ENCODE measurements around the gene ARID4B.

ARID4B gene

GRCh38 chr1:235236128-235236527 lies 91.9 kb downstream of the ARID4B start:
- TF ChIP-seq, protein P1, sequence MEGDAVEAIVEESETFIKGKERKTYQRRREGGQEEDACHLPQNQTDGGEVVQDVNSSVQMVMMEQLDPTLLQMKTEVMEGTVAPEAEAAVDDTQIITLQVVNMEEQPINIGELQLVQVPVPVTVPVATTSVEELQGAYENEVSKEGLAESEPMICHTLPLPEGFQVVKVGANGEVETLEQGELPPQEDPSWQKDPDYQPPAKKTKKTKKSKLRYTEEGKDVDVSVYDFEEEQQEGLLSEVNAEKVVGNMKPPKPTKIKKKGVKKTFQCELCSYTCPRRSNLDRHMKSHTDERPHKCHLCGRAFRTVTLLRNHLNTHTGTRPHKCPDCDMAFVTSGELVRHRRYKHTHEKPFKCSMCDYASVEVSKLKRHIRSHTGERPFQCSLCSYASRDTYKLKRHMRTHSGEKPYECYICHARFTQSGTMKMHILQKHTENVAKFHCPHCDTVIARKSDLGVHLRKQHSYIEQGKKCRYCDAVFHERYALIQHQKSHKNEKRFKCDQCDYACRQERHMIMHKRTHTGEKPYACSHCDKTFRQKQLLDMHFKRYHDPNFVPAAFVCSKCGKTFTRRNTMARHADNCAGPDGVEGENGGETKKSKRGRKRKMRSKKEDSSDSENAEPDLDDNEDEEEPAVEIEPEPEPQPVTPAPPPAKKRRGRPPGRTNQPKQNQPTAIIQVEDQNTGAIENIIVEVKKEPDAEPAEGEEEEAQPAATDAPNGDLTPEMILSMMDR (IDR thresholded peaks at IDR 0.05; ENCODE audit: low read length): no peak
- no peak for TF ChIP-seq EZH2 (IDR thresholded peaks at IDR 0.05; ENCODE audit: borderline replicate concordance, low read length)
- Histone ChIP-seq H2AFZ (ENCODE audit: low read length) (no peak overlapping the region), H3K27me3 (ENCODE audit: insufficient read depth, low read length) (no peaks in the 10 kb centered on the region), H4K20me1 (ENCODE audit: insufficient read depth, low read length) (no peaks in the 10 kb centered on the region), H3K4me3 (ENCODE audit: low read depth, low read length, poor library complexity, severe bottlenecking) (no peak overlapping the region), H3K9me2 (ENCODE audit: low read depth, low read length) (no peaks in the 10 kb centered on the region), H3K79me2 (ENCODE audit: insufficient read depth, low read length) (no peaks in the 10 kb centered on the region), H3K27ac (ENCODE audit: low read depth, low read length, poor library complexity, severe bottlenecking) (no peak overlapping the region), H3K4me1 (ENCODE audit: insufficient read depth, low read length, severe bottlenecking) (no peaks in the 10 kb centered on the region), H3K36me3 (ENCODE audit: insufficient read depth, low read length) (peaks cover 73% of the 10 kb centered on the region), H3F3A (ENCODE audit: insufficient read depth, low read length) (no peaks in the 10 kb centered on the region), H3K4me2 (ENCODE audit: low read length) (no peak overlapping the region), H3K9me3 (ENCODE audit: low read length) (no peaks in the 10 kb centered on the region), H3K9ac (ENCODE audit: low read length) (no peak overlapping the region)

DNA sequence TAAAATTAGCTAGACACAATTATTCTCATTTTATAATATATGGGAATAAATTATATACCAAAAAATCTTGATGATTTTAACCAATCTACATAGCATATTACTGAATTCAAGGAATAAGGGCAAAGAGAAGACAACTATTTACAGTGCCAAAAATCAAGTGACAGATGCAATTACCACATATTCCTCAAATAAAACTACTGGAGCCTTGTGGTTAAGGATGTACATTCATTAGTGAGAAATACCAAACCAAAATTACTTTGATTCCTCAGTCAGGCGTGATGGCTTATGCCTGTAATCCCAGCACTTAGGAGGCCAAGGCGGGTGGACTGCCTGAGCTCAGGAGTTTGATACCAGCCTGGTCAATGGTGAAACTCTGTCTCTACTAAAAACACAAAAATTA lies 98.1 kb downstream of the ARID4B start:
- Histone ChIP-seq H3K4me2 (ENCODE audit: low read length) (no peak overlapping the region), H3K27ac (ENCODE audit: low read depth, low read length, poor library complexity, severe bottlenecking) (no peak overlapping the region), H3K4me3 (ENCODE audit: low read depth, low read length, poor library complexity, severe bottlenecking) (no peak overlapping the region), H3K9me3 (ENCODE audit: low read length) (no peaks in the 10 kb centered on the region), H3K27me3 (ENCODE audit: insufficient read depth, low read length) (no peaks in the 10 kb centered on the region), H3F3A (ENCODE audit: insufficient read depth, low read length) (no peaks in the 10 kb centered on the region), H2AFZ (ENCODE audit: low read length) (no peak overlapping the region), H3K9ac (ENCODE audit: low read length) (no peak overlapping the region), H3K9me2 (ENCODE audit: low read depth, low read length) (no peaks in the 10 kb centered on the region), H3K36me3 (ENCODE audit: insufficient read depth, low read length) (peaks cover 74% of the 10 kb centered on the region), H4K20me1 (ENCODE audit: insufficient read depth, low read length) (no peaks in the 10 kb centered on the region), H3K4me1 (ENCODE audit: insufficient read depth, low read length, severe bottlenecking) (no peaks in the 10 kb centered on the region), H3K79me2 (ENCODE audit: insufficient read depth, low read length) (no peaks in the 10 kb centered on the region)
- TF ChIP-seq EZH2 (IDR thresholded peaks at IDR 0.05; ENCODE audit: borderline replicate concordance, low read length): no peak
- TF ChIP-seq, protein P1 (IDR thresholded peaks at IDR 0.05; ENCODE audit: low read length): no peak

DNA sequence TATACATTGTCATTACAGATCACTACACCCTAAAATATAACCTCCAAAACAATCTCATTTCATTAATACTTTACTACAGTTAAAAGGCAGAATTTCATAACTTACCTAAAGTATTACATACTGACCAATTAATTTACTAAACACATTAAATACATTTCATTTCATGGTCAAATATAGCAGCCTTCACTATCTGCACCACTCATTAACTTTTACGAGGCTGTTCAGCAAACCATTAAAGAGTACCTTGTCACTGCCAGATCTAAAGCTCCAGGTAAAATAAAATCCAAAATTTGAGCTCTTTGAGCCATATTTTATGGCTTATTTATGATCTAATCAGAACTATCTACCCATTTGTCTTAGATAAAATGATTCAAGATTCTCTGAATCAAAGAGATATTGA lies 100.6 kb downstream of the ARID4B start:
- Histone ChIP-seq H3K79me2 (ENCODE audit: insufficient read depth, low read length) (no peaks in the 10 kb centered on the region), H3K9me2 (ENCODE audit: low read depth, low read length) (no peaks in the 10 kb centered on the region), H3K27ac (ENCODE audit: low read depth, low read length, poor library complexity, severe bottlenecking) (no peak overlapping the region), H3K36me3 (ENCODE audit: insufficient read depth, low read length) (peaks cover 77% of the 10 kb centered on the region), H3K27me3 (ENCODE audit: insufficient read depth, low read length) (no peaks in the 10 kb centered on the region), H4K20me1 (ENCODE audit: insufficient read depth, low read length) (no peaks in the 10 kb centered on the region), H3K4me3 (ENCODE audit: low read depth, low read length, poor library complexity, severe bottlenecking) (no peak overlapping the region), H3K4me2 (ENCODE audit: low read length) (no peak overlapping the region), H3K9me3 (ENCODE audit: low read length) (no peaks in the 10 kb centered on the region), H3K9ac (ENCODE audit: low read length) (no peak overlapping the region), H2AFZ (ENCODE audit: low read length) (no peak overlapping the region), H3K4me1 (ENCODE audit: insufficient read depth, low read length, severe bottlenecking) (no peaks in the 10 kb centered on the region), H3F3A (ENCODE audit: insufficient read depth, low read length) (no peaks in the 10 kb centered on the region)
- TF ChIP-seq, protein P1 (IDR thresholded peaks at IDR 0.05; ENCODE audit: low read length): no peak
- no peak for TF ChIP-seq EZH2 (IDR thresholded peaks at IDR 0.05; ENCODE audit: borderline replicate concordance, low read length)
